ENCODE data around the gene TMEM273. TPM values are rescaled to one million over a fixed set of nuclear protein-coding genes. Genes with fewer than 3 reads are reported as not detected.

Gene TMEM273
- total and polyA plus RNA-seq, 10 of the 15 experiments (the other 5 are each of a cell fraction or from before 2014, with no cell fraction given) = 10.3 to 46.3 (median 26.4) TPM

DNA sequence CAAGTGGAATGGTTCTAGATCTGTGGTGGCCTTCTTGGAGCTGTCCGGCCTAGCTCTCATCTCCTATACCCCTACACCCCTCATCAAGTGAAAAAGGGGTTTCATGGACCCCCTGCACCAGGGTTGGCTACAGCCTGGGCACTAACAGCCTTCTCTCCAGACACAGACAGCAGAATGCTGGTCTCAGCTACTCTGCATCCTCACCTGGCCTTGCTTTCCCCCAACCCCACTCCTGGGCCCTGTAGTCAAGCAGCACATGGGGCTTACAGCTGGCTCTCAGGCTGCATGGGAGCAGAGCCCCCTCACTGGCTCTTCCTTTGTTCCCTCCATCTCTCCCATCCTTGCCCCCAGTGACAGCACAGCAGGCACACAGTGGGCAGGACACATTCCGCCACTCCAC is 20.8 kb upstream of the TMEM273 start:
- Histone ChIP-seq H3K4me3 (no peak overlapping the region), H3K9ac (ENCODE audit: control insufficient read depth, insufficient read depth, low read length) (no peak overlapping the region), H3K4me1 (ENCODE audit: control insufficient read depth, insufficient read depth, low read length) (no peaks in the 10 kb centered on the region), H3K27me3 (replicated peaks in 1 of 2; ENCODE audit: control insufficient read depth in 2 of 2, insufficient read depth in 2 of 2, low read length in 1 of 2) (peaks cover 0 to 4% of the 10 kb centered on the region in 2 experiments; a peak in 1 of 4 replicates), H4K20me1 (ENCODE audit: control insufficient read depth, insufficient read depth) (no peaks in the 10 kb centered on the region), H3K36me3 (ENCODE audit: control insufficient read depth in 2 of 2, insufficient read depth in 2 of 2, low read length in 1 of 2) (no peaks in the 10 kb centered on the region), H3K79me2 (ENCODE audit: control insufficient read depth, insufficient read depth, low read length) (no peaks in the 10 kb centered on the region), H3K9me3 (replicated peaks; ENCODE audit: control insufficient read depth, insufficient read depth, low read length) (no peaks in the 10 kb centered on the region), H2AFZ (ENCODE audit: control insufficient read depth, low read depth, low read length) (no peak overlapping the region), H3K4me2 (ENCODE audit: control insufficient read depth, insufficient read depth) (no peak overlapping the region), H3K27ac (ENCODE audit: control insufficient read depth, insufficient read depth) (no peak overlapping the region)
- in situ Hi-C loops (cut with MboI) = no loop called here
- ATAC-seq (no peak), FAIRE-seq (no peak), DNase-seq (ENCODE audit: low read depth, low spot score) (no peak)
- intact Hi-C loops (cut with micrococcal nuclease; ENCODE audit: unreplicated experiment) = no loop called here
- 50% methylated on average over 2 of the region's 2 CpGs for WGBS (ENCODE audit: insufficient coverage, insufficient replicate concordance, low lambda C conversion rate, missing lambda C conversion rate)
- RAD21 ChIA-PET (ENCODE audit: unreplicated experiment) = no interaction called here
- SMC1A ChIA-PET (ENCODE audit: uncharacterized antibody, unreplicated experiment) = interaction anchor here (1.9 kb wide), 1 partner anchor 20 kb away, joined by 8 read pairs; no protein-coding TSS in a partner anchor
- no TSS peak for BruUV-seq (replicated peaks)
- CTCF ChIA-PET = no interaction called here
- POLR2A ChIA-PET = no interaction called here
- TF ChIP-seq NR2F1 (conservative IDR thresholded peaks at IDR 0.05) (no peak), CBFB (IDR thresholded peaks at IDR 0.05; ENCODE audit: low read depth) (no peak), ZNF24 (IDR thresholded peaks at IDR 0.05) (no peak), NBN (IDR thresholded peaks at IDR 0.05) (no peak), PAX5 (IDR thresholded peaks at IDR 0.05; ENCODE audit: borderline replicate concordance, low read depth, low read length) (no peak), STAT3 (IDR thresholded peaks at IDR 0.05; ENCODE audit: low read depth, low read length) (no peak), CHD1 (IDR thresholded peaks at IDR 0.05; ENCODE audit: low read depth, low read length) (no peak), SP1 (IDR thresholded peaks at IDR 0.05; ENCODE audit: low read depth, low read length) (no peak), SMC3 (IDR thresholded peaks at IDR 0.05; ENCODE audit: borderline replicate concordance, low read length) (no peak), MYC (IDR thresholded peaks at IDR 0.05; ENCODE audit: insufficient read depth, insufficient read length, insufficient replicate concordance, low read length, severe bottlenecking) (no peak)
- TF ChIP-seq, protein P1, sequence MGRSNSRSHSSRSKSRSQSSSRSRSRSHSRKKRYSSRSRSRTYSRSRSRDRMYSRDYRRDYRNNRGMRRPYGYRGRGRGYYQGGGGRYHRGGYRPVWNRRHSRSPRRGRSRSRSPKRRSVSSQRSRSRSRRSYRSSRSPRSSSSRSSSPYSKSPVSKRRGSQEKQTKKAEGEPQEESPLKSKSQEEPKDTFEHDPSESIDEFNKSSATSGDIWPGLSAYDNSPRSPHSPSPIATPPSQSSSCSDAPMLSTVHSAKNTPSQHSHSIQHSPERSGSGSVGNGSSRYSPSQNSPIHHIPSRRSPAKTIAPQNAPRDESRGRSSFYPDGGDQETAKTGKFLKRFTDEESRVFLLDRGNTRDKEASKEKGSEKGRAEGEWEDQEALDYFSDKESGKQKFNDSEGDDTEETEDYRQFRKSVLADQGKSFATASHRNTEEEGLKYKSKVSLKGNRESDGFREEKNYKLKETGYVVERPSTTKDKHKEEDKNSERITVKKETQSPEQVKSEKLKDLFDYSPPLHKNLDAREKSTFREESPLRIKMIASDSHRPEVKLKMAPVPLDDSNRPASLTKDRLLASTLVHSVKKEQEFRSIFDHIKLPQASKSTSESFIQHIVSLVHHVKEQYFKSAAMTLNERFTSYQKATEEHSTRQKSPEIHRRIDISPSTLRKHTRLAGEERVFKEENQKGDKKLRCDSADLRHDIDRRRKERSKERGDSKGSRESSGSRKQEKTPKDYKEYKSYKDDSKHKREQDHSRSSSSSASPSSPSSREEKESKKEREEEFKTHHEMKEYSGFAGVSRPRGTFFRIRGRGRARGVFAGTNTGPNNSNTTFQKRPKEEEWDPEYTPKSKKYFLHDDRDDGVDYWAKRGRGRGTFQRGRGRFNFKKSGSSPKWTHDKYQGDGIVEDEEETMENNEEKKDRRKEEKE (IDR thresholded peaks at IDR 0.05) = no peak
- TF ChIP-seq, protein P2, sequence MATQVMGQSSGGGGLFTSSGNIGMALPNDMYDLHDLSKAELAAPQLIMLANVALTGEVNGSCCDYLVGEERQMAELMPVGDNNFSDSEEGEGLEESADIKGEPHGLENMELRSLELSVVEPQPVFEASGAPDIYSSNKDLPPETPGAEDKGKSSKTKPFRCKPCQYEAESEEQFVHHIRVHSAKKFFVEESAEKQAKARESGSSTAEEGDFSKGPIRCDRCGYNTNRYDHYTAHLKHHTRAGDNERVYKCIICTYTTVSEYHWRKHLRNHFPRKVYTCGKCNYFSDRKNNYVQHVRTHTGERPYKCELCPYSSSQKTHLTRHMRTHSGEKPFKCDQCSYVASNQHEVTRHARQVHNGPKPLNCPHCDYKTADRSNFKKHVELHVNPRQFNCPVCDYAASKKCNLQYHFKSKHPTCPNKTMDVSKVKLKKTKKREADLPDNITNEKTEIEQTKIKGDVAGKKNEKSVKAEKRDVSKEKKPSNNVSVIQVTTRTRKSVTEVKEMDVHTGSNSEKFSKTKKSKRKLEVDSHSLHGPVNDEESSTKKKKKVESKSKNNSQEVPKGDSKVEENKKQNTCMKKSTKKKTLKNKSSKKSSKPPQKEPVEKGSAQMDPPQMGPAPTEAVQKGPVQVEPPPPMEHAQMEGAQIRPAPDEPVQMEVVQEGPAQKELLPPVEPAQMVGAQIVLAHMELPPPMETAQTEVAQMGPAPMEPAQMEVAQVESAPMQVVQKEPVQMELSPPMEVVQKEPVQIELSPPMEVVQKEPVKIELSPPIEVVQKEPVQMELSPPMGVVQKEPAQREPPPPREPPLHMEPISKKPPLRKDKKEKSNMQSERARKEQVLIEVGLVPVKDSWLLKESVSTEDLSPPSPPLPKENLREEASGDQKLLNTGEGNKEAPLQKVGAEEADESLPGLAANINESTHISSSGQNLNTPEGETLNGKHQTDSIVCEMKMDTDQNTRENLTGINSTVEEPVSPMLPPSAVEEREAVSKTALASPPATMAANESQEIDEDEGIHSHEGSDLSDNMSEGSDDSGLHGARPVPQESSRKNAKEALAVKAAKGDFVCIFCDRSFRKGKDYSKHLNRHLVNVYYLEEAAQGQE (IDR thresholded peaks at IDR 0.05; ENCODE audit: low read depth, low read length) = no peak
- TF ChIP-seq, protein P3, sequence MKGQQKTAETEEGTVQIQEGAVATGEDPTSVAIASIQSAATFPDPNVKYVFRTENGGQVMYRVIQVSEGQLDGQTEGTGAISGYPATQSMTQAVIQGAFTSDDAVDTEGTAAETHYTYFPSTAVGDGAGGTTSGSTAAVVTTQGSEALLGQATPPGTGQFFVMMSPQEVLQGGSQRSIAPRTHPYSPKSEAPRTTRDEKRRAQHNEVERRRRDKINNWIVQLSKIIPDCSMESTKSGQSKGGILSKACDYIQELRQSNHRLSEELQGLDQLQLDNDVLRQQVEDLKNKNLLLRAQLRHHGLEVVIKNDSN (IDR thresholded peaks at IDR 0.05; ENCODE audit: borderline replicate concordance, extremely low read length, insufficient read depth, low read depth, low read length) = no peak
- TF ChIP-seq, protein P4, sequence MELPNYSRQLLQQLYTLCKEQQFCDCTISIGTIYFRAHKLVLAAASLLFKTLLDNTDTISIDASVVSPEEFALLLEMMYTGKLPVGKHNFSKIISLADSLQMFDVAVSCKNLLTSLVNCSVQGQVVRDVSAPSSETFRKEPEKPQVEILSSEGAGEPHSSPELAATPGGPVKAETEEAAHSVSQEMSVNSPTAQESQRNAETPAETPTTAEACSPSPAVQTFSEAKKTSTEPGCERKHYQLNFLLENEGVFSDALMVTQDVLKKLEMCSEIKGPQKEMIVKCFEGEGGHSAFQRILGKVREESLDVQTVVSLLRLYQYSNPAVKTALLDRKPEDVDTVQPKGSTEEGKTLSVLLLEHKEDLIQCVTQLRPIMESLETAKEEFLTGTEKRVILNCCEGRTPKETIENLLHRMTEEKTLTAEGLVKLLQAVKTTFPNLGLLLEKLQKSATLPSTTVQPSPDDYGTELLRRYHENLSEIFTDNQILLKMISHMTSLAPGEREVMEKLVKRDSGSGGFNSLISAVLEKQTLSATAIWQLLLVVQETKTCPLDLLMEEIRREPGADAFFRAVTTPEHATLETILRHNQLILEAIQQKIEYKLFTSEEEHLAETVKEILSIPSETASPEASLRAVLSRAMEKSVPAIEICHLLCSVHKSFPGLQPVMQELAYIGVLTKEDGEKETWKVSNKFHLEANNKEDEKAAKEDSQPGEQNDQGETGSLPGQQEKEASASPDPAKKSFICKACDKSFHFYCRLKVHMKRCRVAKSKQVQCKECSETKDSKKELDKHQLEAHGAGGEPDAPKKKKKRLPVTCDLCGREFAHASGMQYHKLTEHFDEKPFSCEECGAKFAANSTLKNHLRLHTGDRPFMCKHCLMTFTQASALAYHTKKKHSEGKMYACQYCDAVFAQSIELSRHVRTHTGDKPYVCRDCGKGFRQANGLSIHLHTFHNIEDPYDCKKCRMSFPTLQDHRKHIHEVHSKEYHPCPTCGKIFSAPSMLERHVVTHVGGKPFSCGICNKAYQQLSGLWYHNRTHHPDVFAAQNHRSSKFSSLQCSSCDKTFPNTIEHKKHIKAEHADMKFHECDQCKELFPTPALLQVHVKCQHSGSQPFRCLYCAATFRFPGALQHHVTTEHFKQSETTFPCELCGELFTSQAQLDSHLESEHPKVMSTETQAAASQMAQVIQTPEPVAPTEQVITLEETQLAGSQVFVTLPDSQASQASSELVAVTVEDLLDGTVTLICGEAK (IDR thresholded peaks at IDR 0.05; ENCODE audit: borderline replicate concordance) = no peak

Data from GM12878 (cell line).